ENCODE measurements around the gene ERO1A.

ERO1A gene

DNA sequence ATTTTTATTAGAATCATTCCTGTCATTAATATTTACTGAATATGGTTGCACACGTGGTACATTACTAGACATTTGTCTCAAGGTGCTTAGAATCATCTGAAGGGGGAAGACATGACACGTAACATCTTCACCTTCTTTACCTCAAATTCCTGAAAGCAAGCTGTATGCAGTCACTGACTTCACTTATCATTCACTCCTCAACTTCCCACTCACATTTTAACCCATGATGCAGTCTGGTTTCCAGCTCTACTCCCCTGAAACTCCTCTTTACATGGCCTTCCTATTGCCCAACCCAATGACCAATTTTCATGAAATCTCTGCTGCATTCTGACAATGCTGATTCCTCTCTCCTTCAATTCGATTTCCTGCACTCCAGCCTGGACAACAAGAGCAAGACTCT lies 5.9 kb upstream of the ERO1A start:
- no peak for DNase-seq (ENCODE audit: low spot score)
- in situ Hi-C loops (cut with MboI; ENCODE audit: low pct_unique_long_range_greater_than_20kb, low sequenced_read_pairs, unreplicated experiment) = no loop called here
- TF ChIP-seq, protein P1, sequence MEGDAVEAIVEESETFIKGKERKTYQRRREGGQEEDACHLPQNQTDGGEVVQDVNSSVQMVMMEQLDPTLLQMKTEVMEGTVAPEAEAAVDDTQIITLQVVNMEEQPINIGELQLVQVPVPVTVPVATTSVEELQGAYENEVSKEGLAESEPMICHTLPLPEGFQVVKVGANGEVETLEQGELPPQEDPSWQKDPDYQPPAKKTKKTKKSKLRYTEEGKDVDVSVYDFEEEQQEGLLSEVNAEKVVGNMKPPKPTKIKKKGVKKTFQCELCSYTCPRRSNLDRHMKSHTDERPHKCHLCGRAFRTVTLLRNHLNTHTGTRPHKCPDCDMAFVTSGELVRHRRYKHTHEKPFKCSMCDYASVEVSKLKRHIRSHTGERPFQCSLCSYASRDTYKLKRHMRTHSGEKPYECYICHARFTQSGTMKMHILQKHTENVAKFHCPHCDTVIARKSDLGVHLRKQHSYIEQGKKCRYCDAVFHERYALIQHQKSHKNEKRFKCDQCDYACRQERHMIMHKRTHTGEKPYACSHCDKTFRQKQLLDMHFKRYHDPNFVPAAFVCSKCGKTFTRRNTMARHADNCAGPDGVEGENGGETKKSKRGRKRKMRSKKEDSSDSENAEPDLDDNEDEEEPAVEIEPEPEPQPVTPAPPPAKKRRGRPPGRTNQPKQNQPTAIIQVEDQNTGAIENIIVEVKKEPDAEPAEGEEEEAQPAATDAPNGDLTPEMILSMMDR (IDR thresholded peaks at IDR 0.05; ENCODE audit: extremely low read depth, insufficient read depth, missing control alignments) = no peak

DNA sequence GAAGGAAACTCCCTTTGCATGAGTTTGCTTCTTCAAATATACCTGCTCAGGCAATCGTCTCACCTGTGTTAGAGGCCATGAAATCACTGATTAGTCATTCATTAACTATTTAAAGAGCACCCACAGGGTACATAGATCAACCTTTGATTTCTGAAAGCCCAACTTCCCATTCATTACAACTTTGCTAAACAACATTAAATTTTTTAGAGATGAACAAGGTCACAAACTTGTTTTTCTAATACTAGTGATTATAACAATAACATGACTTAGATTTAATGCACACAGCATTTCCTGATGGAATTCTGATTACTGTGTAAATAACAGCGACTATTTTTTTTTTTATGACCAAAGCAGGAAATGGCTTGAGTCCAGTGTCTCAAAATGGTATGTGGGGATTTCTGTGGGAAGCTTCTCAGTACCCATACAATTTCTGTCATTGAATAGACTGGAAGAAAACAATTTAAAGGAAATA lies 5.4 kb upstream of the ERO1A start:
- in situ Hi-C loops (cut with MboI; ENCODE audit: low pct_unique_long_range_greater_than_20kb, low sequenced_read_pairs, unreplicated experiment) = no loop called here
- TF ChIP-seq, protein P1 (IDR thresholded peaks at IDR 0.05; ENCODE audit: extremely low read depth, insufficient read depth, missing control alignments) = no peak

DNA sequence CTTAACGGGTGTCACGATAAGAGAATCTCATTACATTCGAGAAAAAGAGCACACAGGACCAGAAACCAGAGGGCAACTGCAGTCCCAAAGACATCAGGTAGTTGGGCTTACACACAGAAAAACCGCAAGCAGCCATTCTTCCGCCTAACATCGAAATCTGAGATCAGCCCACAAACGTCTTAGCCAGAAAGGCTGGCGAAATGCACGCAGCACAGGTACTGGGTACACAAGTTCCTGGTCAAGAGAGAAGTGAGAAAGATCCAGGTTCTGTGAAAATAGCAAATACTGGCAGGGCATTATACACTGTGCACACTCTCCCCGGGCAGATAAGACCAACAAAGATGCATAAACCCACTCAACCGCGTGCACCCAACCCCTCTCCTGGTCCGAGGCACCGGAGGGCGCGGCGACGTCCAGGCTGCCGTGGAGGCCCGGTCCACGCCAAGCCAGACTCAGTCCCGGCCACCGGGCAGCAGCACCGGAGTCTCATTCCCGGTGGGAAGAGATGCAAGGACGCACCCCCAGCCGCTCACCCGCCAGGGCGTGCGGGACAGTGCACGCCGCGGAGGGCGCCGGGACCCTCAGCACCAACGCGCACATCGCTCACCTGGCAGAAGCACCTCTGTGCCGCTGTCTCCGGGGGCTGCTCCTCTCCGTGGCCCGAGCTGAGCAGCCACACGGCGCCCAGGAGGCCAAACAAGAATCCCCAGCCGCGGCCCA lies 437 bp downstream of the ERO1A start:
- TF ChIP-seq, protein P1 (IDR thresholded peaks at IDR 0.05; ENCODE audit: extremely low read depth, insufficient read depth, missing control alignments) = no peak
- peak; percentile 58 for DNase-seq (ENCODE audit: low spot score)
- in situ Hi-C loops (cut with MboI; ENCODE audit: low pct_unique_long_range_greater_than_20kb, low sequenced_read_pairs, unreplicated experiment) = no loop called here

More for the DNA sequence above, 5.4 kb upstream of the ERO1A start:
- DNase-seq (ENCODE audit: low spot score) = no peak

DNA sequence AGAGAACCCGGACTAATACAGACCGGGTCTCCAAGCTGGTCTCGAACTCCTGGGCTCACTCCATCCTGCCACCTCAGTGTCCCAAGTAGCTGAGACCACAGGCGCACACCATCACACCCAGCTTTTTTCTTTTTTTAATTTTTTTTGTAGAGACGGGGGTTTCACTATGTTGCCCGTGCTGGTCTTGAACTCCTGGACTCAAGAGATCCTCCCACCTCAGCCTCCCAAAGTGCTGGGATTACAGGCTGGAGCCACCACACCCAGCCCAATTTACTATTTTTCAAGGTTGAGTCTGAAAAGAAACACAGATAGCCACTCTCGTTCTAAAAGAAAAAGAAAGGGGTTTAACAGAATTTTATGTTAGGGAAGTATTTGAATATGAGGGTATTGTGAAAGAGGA lies 1.8 kb downstream of the ERO1A start:
- DNase-seq (ENCODE audit: low spot score) = no peak
- in situ Hi-C loops (cut with MboI; ENCODE audit: low pct_unique_long_range_greater_than_20kb, low sequenced_read_pairs, unreplicated experiment) = no loop called here
- TF ChIP-seq, protein P1 (IDR thresholded peaks at IDR 0.05; ENCODE audit: extremely low read depth, insufficient read depth, missing control alignments) = no peak

DNA sequence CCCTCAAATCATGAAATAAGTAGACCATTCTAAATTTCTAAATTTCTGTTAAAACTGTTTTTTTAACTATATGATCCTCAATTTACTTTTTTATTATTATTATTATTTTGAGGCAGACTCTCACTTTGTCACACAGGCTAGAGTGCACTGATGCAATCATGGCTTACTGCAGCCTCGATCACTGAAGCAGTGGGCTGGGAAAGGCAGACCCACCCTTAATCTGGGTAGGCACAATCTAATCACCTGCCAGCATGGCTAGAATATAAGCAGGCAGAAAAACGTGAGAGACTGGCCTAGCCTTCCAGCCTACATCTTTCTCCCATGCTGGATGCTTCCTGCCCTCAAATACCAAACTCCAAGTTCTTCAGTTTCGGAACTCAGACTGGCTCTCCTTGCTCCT lies 2.3 kb downstream of the ERO1A start:
- DNase-seq (ENCODE audit: low spot score) = no peak
- in situ Hi-C loops (cut with MboI; ENCODE audit: low pct_unique_long_range_greater_than_20kb, low sequenced_read_pairs, unreplicated experiment) = no loop called here
- TF ChIP-seq, protein P1 (IDR thresholded peaks at IDR 0.05; ENCODE audit: extremely low read depth, insufficient read depth, missing control alignments) = no peak

DNA sequence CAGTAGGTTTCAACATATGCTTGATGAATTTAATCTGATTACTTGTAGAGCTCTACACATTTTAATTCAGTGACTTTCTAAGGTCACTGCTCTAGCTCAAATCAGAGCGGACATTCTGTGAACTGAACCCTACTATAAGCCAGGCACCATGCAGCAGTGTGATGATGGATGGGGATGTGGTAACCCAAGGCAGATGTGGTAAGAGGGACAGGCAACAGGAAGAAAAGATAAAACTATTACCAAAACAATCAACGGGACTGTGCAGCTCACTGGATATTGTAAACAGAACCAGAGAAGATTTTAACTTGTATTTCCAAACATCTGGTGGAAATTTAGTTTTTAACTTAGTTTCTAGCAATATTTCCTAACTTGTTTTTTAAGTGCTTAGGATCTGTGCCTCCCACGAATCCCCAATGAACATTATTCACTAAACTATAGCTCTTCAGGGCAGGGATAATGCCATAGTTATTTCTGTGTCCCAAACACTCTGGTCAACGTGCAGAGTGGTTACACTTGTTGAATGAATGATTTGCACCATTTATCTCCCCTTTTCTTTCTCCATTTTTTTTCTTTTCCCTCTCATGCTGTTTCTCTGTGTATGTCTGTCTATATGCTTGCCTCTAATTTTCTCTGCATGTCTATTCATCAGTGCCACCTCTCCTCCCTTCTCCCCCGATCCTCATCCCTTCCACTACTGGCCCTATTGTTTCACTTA lies 3.0 kb downstream of the ERO1A start:
- no peak for DNase-seq (ENCODE audit: low spot score)
- TF ChIP-seq, protein P1 (IDR thresholded peaks at IDR 0.05; ENCODE audit: extremely low read depth, insufficient read depth, missing control alignments) = no peak
- in situ Hi-C loops (cut with MboI; ENCODE audit: low pct_unique_long_range_greater_than_20kb, low sequenced_read_pairs, unreplicated experiment) = no loop called here
